Stimulated activated CD8-positive, alpha-beta memory T cell treated with anti-CD3 and anti-CD28 coated beads, Interleukin-15, amount 100 ng/mL, for 1 hour (primary cell): ENCODE measurements around the gene COL6A3.
"Not testable (repeated sequence)": the region's sequence is repeated elsewhere in the genome, so short reads cannot be mapped to it uniquely, and the experiment has no call there.

Experiments
- DNase-seq: peaks from one replicate; pipeline ENCODE4 v3.0.0-alpha.2; 2020; ENCODE audit warnings: low read depth

The COL6A3 gene

DNA sequence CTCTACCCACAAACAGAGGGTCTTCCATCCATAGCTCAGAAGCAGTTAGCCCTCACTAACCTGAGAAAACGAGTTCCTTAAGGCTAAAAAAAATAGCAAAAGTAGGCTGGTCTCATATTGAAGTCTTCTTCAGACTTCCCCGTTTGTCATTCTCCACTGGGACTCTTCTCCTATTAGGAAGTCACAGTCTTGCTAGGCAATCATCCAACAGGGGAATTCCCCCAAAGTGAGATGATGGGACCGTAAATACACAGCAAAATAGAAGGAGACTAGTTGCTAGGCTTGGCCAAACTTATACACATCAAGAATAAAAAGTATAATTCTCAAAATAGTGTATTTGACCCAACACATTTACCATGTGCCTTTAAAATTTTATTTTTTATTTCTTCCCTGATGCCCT is 34.3 kb downstream of the COL6A3 start:
- no peak for DNase-seq

DNA sequence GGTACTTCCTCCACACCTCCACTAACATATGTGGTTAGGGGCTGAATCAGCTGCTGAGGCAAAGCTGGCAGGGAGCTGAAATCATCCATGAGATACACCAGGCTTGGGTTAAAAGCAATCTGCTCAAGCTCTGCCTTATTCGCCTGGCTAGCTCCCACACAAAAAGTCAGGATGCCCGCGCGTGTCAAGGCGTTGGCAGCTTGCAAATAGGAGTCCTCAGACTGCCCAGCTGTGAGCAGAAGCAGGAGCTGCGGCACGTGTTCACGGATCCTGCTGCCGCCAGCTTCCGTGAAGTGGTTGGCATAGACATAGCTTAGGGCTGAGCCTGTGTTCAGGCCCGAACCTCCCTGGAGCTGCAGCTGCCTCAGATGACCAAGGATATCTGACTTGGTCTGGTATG is 35.3 kb downstream of the COL6A3 start:
- no peak for DNase-seq

DNA sequence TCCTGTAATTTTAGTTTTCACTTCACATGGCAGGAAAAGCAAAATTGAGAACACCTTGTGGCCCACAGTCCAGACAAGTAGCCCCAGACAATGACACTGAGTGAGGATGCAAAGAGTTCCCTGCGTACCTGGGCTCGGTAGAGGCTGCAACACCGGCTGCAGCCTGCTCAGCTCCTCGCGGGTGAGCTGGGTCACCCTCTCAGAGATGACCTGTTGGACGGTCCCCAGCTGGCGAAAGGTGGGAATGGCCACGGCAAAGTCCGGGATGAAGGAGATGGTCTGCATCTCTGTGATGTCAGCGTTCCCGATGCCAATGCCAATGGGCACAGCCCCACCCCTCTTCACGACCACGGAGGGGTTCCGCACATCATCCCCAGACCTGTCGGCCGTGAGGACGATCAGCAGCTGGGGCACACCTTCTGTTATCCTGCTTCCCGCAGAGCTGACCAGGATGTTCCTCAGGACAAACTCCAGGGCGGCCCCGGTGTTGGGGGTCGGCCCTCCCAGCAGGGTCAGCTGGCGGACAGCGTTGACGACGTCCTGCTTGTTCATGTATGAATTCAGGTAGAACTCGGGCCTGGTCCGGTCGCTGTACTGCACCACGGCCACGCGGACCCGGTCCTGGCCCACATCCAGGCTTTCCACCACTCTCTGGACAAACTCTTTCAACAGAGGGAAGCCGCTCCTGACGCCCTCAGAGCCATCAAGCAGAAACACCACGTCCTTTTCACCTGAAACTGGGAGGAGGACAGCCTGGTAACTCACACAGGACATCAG is 39.5 kb downstream of the COL6A3 start:
- DNase-seq = no peak

DNA sequence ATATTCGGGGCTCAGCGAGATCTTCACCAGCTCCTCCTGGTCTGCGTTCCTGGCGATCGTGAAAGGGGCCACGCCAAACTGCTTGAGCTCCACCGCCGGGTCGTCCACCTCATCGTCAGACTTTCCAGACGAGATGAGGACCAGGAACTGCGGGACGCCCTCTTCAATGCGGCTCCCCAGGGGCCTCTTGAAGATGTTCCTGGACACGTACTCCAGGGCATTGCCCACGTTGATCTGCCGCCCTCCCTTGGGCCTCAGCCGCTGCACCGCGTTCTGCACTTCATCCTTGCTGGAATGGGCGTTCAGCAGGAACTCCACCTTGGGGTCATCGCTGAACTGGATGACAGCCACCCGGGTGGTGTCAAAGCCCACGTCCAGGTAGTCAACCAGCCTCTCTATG is 42.1 kb downstream of the COL6A3 start:
- DNase-seq = no peak

DNA sequence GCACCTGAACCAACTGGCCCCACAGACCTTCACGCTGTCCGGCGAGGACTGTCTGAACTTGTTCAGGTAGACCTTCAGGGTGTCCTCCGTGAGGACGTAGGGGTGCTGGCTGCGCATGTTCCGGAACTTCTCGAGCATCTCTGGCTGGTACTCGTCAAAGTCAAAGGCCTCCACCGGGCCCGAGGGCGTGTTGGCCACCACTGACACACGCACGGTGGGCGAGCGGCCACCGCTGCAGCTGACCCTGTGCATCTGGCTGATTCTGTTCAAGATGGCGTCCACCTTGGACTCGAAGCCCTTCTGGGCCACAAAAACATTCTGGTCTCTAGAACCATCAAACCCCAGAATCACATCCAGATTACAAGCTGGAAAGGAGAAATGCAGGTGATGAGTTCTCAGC is 48.3 kb downstream of the COL6A3 start:
- DNase-seq = no peak

DNA sequence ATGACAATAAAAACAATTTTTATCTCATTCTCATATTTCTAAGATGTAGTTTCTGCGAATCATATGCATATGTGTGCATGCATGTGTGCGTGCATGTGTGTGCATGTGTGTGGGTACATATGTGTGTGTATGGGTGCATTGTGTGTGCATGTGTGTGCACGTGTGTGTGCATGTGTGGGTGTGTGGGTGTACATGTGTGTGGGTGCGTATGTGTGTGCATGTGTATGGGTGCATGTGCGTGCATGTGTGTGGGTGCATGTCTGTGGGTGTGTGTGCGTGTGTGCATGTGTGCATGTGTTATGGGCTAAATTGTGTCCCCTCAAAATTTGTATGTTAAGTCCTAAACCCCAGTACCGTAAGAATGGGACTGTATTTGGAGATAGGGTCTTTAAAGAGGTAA is 49.3 kb downstream of the COL6A3 start:
- no peak for DNase-seq

DNA sequence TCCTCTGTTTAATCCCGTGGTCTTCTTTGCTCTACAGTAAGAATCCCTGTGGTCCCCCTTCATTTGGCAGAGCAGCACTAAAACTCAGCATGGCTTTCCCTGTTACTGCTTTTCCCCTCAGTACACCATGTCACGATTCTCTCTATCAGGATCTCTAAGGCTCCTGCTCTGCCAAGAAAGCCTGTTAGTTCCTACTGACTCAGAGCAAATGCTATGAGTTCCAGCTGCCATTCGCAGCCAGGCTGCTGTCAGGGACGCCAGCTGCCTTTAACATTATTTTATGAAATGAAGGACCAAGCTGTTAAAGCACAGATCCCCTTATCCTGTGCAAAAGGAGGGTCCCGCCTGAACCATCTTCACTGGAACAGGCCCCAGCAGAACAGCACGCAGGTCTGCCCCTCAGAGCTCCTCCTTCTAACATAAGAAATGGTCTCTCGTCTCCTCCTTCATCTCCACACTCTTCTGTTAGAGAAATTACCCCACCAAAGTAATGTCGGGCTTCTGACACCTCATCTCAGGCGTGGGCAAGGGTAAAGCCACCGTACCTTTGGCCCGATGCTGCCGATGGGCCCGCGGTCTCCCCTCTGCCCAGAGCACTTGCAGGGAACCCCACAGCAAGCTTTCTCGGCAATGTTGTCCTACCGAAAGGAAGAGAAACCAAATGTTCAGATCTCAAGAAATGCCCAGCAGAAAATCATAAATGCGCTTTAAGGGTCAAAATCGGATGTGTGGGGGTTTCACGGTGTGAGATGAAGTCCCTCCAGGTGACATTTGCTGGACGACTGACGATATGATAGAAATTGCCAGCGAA is 52.6 kb downstream of the COL6A3 start:
- no peak for DNase-seq

DNA sequence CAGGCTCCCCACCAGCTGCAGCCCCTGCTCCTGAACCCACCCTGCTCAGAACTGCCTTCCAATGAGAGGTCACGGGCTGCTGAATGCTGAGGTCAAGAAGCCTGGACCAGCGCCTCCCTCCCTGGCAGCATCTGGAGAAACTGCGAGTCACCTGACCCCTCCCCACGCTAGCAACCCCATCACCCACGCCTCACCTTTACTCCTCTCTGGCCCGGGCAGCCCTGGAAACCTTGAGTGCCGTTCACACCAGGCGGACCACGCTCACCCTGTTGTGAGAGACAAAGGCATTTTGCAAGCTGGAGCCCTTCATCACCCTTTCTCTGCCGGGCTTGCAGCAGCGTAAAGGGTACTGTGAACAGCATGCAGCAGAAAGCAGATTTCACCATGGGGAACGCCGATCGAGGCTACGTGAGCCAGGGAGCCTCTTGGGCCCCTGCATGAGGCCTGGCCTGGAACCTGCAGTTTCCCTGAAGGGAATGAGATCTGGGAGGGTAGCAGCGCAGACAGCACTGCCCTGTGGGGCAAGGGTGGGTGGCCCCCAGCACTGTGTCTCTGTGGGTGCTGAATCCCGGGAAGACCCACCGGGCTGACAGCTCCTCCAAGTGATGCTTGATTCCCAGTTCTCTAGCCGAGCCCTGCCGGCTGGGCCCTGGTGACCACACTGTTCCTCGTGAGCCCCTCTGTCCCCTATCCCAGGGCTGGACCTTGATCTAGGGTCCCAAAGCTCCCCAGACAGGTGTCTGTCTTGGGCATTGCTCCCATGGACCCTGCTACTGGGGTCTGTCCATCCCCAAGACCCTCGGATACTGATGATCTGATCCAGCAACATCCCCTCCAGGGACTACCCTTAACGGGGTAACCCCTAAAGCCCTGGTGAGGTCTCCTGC is 53.8 kb downstream of the COL6A3 start:
- DNase-seq = no peak

DNA sequence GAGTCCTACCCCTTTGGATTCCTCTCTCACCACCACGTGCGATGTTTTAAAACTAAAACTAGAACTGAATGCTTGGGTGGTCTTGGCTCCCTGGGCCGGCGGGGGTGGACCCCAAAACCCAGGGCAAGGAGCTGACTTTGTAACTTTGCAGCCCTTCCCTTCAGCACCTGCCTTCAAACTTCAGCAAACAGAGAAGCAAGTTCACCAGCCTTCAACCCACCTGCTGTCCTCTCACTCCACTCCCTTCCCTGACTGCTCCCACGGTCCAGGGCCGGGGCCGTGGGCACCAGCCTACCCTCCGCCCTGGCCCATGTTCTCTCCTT is 54.5 kb downstream of the COL6A3 start:
- DNase-seq = no peak

DNA sequence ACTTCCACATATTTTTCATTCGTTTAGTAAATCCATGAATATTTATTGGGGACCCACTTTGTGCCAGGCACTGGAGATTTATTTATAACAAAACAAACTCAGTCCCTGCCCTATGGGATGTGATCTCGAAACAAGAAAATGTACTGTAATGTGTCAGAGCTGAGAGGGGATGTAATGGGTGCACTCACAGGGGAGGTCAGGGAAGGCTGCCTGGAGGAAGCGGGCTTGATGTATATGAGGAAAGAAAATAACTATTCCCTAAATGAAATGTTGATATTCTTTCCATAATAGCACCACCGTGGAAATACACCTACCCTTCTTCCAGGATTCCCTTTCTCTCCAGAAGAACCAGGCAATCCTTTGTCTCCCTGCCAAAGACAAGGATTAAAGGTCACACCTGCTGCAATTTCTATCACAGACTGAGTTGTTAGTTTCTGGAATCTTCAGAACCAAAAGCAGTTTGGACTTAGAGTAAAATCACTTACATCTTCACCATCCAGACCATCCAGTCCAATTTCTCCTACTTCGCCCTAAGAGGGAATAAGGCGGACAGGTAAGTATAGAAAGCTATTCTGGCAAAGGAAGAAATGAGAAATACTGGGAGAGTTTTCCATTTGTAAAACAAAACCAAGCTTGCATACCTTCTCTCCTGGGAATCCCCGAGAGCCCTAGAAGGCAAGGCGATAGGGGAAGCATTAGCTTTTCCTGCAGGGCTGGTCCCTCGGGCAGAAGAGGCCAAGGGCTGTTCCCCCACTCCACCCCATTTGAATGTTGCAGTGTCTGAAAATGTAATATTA is 55.0 kb downstream of the COL6A3 start:
- DNase-seq = no peak

DNA sequence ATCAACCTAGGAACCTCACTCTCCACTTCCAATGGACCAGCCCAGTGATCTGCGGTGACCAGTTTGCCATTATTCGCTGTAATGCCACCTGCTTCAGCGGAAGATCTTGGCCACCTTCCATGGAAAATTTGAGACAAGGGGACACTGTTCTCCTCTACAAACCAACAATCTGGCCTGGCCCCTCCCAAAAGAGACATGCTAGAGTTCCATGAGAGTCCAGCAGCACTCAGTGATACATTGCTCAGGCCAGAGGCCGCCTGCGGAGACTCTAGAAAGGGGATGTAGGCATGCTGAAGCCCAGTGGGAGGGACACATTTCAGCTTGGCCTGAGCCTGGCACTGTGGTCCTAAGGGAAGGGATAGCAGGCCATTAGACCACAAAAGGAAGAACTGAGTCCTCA is 58.3 kb downstream of the COL6A3 start:
- no peak for DNase-seq

DNA sequence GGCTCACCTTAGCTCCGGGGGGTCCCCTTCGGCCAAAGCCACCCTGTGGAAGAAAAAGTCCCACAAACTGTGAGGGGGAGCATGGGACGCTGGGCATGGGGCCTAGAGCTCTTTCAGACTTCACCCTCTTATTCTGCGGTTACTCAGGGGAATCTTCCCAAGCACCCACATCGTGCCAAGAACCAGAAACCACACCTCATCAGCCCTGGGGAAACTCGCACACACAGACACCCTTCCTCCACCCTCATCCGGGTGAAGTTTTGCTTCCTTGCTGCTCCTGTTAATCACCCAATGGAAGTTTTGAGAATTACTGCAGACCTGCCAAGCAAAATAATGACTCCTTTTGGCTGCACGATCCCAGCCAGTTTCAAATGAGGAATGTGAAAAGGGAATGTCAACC is 59.1 kb downstream of the COL6A3 start:
- no peak for DNase-seq

DNA sequence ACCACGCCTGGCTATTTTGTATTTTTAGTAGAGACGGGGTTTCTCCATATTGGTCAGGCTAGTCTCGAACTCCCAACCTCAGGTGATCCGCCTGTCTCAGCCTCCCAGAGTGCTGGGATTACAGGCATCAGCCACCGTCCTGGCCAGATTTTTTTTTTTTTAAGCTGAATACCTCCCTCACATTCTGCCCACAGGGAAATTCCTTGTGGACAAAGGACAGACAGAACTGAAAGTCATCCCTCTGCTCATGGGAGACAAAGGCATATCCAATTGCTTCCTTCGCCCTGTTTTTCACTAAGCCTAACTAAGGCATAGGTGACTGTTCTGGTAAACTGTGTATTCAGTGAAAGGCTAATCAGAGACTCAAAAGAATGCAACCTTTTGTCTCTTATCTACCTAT is 59.8 kb downstream of the COL6A3 start:
- not testable (repeated sequence) for DNase-seq

DNA sequence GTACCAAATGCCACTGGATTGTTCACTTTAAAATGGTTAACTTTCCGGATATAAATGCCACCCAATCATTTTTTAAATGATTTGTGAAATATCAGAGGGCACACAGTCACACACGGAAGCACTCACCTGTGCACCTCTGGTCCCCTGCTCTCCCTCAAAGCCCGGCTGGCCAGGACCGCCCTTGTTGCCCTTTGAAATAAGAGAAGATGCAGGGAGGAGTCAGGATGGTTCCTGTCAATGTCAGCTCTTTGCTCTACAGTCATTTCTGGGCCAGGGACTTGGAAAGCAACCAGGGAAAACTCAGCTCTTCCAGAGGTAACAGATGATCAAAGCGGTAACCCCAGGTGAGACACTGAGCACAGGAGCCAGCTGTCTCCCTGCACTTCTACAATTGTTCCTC is 60.7 kb downstream of the COL6A3 start:
- no peak for DNase-seq

DNA sequence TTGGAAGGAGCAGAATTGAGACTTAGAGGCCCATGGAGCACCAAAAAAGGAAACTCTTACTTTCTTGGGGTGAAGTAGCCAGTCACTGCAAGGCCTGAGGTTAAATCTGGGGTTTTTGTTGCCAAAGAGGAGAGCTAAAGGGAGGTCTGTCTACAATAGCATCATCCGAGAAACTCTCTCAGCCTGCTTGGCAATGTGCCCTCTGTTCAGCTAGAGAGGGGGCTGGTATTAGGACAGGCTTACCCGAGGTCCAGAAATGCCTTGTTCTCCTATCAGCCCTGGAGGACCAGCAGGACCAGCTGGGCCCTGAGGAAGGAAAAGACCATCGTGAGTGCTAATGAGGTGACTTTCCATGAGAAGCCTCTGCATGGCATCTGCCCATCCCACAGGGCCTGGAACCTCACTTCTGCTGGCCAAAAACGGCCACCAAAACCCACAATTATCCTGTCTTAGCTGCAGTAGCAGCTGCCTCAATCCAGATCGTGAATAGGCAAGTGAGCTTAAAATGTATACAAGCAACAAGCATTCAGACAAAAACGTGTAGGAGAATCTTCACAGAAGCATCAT is 61.6 kb downstream of the COL6A3 start:
- no peak for DNase-seq

DNA sequence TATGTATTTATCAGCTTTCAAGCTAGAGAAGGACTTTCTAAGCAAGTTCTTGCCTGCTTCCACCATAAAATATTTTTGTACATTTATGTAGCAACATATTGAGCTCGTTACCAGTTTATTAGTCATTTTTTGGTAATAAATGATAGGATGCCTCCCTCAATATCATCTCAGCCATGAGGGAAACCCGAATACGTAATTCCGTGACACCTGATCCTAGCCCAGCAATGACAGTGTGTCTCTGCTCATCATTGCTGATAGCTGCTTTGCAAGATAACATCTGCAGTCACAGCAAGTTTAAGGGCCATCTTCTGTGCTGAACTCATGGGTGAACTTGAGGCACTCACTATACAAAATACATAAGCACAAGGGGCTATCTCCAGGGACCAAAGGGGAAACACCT is 62.2 kb downstream of the COL6A3 start:
- DNase-seq = no peak

DNA sequence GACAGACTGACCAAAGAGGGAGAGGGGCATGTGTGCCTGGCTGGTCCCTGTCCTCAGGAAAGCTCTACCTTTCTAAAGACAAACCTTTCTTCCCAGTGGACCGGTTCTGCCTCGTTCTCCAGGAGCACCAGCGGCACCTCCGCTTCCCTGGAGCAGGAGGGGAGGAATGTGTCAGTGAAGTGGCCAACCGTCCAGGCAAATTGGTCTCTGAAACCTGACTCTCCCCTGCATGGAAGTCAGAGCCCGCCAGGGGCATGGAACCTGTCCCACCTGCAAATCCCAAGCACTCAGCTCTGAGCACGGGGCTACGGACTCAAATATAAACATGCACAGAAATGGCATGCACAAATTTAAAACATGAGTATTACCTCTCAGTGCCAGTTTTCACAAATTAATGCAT is 62.9 kb downstream of the COL6A3 start:
- DNase-seq = no peak

DNA sequence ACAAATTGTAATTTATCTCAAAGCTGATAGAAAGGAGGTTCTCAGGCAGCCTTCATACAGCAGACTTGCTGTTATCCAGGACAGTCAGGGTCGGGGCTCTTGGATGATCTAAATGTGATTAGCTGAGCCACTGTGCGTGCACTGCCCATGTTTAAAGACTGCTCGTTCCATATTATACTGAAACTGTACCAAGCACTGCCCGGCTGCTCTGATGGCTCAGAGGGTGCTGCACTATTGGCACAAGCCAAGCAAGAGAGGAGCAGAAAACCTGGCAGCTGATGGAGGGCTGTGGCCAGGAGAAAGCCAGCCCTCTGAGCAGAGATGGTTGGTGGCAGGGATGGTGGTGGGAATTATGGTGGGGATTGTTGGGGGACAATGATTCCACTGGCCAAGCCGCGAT is 63.4 kb downstream of the COL6A3 start:
- DNase-seq = no peak

DNA sequence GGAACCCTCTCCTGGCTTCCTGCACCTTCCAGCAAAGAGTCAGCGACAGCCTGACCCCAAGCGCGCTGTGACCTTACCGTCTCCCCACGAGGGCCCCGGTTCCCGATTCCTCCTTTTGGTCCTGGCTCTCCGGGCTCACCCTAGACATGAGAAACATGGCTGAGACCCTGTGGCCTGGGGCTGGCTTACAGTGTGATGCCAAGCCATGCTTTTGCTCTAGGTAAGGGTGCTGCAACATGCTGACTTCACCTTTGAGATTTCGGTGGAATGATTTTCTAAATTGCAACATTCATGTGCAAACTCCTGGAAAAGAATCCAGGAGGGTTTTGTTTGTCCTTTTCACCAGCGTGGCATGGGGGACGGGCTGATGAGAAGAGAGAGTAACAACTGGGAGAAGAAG is 63.9 kb downstream of the COL6A3 start:
- DNase-seq = no peak

DNA sequence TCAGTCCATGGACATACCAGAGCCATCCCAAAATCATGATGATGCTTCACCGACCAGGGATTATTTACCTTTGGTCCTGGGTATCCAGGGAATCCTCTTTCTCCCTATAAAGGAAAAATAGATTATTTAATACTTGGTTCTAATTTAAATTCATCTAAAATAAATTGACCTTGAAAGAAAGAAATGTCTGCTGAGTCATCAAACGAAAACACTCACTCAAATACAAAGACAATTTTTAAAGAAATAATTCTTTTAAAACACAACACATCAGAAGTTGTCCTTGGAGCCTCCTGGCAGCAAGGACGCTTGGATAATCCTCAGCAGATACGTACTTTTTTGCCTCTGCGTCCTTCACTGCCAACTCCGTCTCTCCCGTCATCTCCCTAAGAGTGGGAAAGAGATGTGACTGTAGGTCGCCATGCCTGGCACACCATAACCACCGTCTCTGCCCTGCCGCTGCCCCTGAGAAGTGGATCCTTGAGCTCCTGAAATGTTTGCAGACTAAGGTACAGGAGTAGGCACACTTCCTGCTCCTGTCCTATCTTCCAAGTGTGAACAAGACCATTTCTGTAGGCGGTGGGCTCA is 65.6 kb downstream of the COL6A3 start:
- DNase-seq = no peak
